ENCODE data around the gene ATG2B. TPM values are rescaled to one million over a fixed set of nuclear protein-coding genes. Genes with fewer than 3 reads are reported as not detected.
A peak's percentile ranks its signal among the peaks of the same experiment; 100 is the strongest.

ATG2B gene
- polyA plus RNA-seq, 2 of the 4 experiments (the other 2 are of a cell fraction) = 7.1 to 17.0 TPM

GRCh38 chr14:96364962-96365361 lies 1.8 kb upstream of the ATG2B start:
- CTCF ChIA-PET = no interaction called here
- peak overlapping the region; percentile 94 for H3K4me2 ChIP-seq
- FAIRE-seq = no peak

DNA sequence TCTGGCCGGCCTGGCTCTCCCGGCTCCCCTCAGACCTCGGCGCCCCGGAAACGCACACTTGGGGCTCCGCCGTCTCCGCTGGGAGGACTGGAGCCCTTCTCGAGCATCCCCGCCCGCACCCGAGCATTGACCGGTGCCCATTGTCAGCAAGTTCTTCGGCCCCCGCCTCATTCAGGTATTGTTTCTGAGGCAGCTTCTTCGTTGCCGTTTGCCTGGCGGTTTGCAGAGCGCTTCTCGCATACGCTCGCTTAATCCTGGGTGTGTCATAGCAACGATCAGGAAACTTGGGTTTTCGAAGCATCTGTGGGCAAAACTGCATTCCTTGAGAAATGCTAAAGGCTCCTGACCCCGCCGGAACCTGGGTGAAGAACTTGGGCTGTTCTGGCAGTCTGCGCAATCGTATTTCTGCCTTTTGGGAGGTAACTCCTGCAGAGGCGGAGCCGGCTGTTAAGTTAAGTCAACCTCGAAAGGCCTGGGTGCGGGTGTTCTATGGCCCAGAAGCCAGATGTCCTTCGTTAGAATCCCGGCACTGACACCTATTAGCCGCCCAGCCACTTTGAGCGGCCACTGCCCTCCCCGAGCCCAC lies 703 bp upstream of the ATG2B start:
- H3K4me3 ChIP-seq = peak overlapping the region; percentile 91
- TF ChIP-seq TFCP2L1 (CRISPR knock-in tag; IDR thresholded peaks at IDR 0.05) (no peak), PHF8 (IDR thresholded peaks at IDR 0.05; ENCODE audit: borderline replicate concordance, low read depth) (0 out of 2 replicates have a peak, but pooled peaks have one; percentile 57)
- FAIRE-seq (no peak), ATAC-seq (peak; percentile 52 to 62), DNase-seq (ENCODE audit: low read depth in 1 of 2, low spot score in 1 of 2) (peak; percentile 24 to 55)
- CTCF ChIA-PET = interaction anchor here (0.6 to 1.4 kb wide), 2 partner anchors 66 to 589 kb away, joined by 3 read pairs; no protein-coding TSS in a partner anchor
- POLR2A ChIA-PET = no interaction called here
- peaks cover 19% of the 10 kb centered on the region; the same call in 2 of the 3 replicates for H3K4me1 ChIP-seq
- H3K4me2 ChIP-seq = peak overlapping the region; percentile 94
- H3K27ac ChIP-seq = peak overlapping the region; percentile 76 to 91
- no peaks in the 10 kb centered on the region for H3K9me3 ChIP-seq
- WGBS (ENCODE audit: missing lambda C conversion rate) = 3% methylated on average over 26 of the region's 38 CpGs

More at GRCh38 chr14:96364962-96365361, 1.8 kb upstream of the ATG2B start:
- no peaks in the 10 kb centered on the region for H3K9me3 ChIP-seq
- DNase-seq (ENCODE audit: low read depth in 1 of 2, low spot score in 1 of 2) = no peak
- no peak overlapping the region for H3K4me3 ChIP-seq
- no peak overlapping the region for H3K27ac ChIP-seq
- ATAC-seq = no peak
- 70% methylated on average over 1 of the region's 1 CpG for WGBS (ENCODE audit: missing lambda C conversion rate)
- TF ChIP-seq, protein P1, sequence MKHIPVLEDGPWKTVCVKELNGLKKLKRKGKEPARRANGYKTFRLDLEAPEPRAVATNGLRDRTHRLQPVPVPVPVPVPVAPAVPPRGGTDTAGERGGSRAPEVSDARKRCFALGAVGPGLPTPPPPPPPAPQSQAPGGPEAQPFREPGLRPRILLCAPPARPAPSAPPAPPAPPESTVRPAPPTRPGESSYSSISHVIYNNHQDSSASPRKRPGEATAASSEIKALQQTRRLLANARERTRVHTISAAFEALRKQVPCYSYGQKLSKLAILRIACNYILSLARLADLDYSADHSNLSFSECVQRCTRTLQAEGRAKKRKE (CRISPR knock-in tag; IDR thresholded peaks at IDR 0.05; ENCODE audit: low read depth) = no peak
- TF ChIP-seq JUN (IDR thresholded peaks at IDR 0.05) = no peak
- TF ChIP-seq HOXA7 (CRISPR knock-in tag; IDR thresholded peaks at IDR 0.05) = no peak
- no peak for TF ChIP-seq EHMT2 (IDR thresholded peaks at IDR 0.05; ENCODE audit: low read depth)
- TF ChIP-seq NPAS2 (CRISPR knock-in tag; IDR thresholded peaks at IDR 0.05; ENCODE audit: borderline replicate concordance) = no peak
- TF ChIP-seq REST (IDR thresholded peaks at IDR 0.05) = no peak
- TF ChIP-seq MAZ (IDR thresholded peaks at IDR 0.05; ENCODE audit: borderline replicate concordance, low read depth, low read length) = no peak
- no peak for TF ChIP-seq HOXB13 (CRISPR knock-in tag; IDR thresholded peaks at IDR 0.05; ENCODE audit: low read depth)
- TF ChIP-seq BCL3 (IDR thresholded peaks at IDR 0.05) = no peak
- H3K4me1 ChIP-seq = peaks cover 19% of the 10 kb centered on the region; the same call in 2 of the 3 replicates
- POLR2A ChIA-PET = no interaction called here

DNA sequence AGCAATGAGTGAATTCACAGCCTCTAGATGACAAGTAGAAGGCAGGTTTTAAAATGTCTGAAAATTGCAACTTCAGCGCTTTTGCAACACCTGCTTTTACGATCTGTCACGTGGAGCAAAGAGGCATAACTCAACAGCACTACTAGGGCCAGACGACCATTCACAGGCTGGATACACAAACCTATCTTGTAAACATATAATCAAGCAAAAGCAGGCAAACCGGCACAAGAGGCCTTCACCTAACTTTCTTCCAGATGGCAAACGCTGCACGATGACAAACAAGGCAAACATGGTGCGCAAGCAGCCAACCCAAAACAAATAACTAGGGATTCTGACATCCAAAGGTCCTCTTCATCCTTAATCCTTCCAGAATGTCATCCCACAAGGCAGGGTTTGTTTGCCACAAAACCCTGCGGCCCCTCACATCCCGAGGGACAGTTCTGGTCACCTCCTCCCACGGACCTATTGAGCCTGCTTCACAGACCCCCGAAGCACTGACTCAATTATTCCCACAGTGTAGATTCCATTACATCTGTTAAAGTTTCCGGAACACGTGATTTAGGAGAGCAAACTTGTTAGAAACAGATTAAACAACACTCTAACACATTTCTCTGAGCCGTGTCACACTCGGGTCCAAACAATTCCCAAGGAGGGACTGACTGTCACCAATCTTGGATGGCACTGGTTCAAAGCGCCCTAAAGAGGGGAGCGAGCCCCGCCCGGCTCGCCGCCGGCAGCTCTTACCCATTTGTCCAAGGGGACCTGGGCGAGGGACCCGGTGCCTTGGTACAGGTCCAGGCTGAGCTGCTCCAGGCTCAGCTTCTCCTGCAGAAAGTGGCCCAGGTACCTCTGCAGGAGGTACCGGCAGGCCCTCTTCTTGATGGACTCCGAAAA lies 823 bp downstream of the ATG2B start:
- peaks cover 19% of the 10 kb centered on the region; the same call in 2 of the 3 replicates for H3K4me1 ChIP-seq
- ATAC-seq (peak; percentile 35 to 62), FAIRE-seq (no peak), DNase-seq (ENCODE audit: low read depth in 1 of 2, low spot score in 1 of 2) (peak; percentile 37 to 75)
- peak overlapping the region; percentile 81 to 91 for H3K27ac ChIP-seq
- H3K4me3 ChIP-seq = peak overlapping the region; percentile 91
- H3K9me3 ChIP-seq = no peaks in the 10 kb centered on the region
- POLR2A ChIA-PET = interaction anchor here (0.6 to 0.7 kb wide), 2 partner anchors 19 to 30 kb away, joined by 3 read pairs; partner anchors contain the start of gene AK7
- WGBS (ENCODE audit: missing lambda C conversion rate) = 2% methylated on average over 26 of the region's 27 CpGs
- CTCF ChIA-PET = interaction anchor here (0.5 to 1.4 kb wide), 3 partner anchors 27 to 65 kb away, joined by 3 to 4 read pairs (median 3); no protein-coding TSS in a partner anchor
- H3K4me2 ChIP-seq = peak overlapping the region; percentile 92
- TF ChIP-seq MAFK (IDR thresholded peaks at IDR 0.05; ENCODE audit: partially characterized antibody) (peak; percentile 100), FOXS1 (CRISPR knock-in tag; IDR thresholded peaks at IDR 0.05) (no peak), ZC3H11A (IDR thresholded peaks at IDR 0.05) (no peak), HMGXB4 (CRISPR knock-in tag; IDR thresholded peaks at IDR 0.05; ENCODE audit: borderline replicate concordance) (no peak), TP53 (CRISPR knock-in tag; IDR thresholded peaks at IDR 0.05) (no peak), CBX8 (IDR thresholded peaks at IDR 0.05) (no peak), CEBPB (IDR thresholded peaks at IDR 0.05) (no peak), RNF2 (IDR thresholded peaks at IDR 0.05; ENCODE audit: borderline replicate concordance, low read depth) (no peak)
- TF ChIP-seq, protein P2, sequence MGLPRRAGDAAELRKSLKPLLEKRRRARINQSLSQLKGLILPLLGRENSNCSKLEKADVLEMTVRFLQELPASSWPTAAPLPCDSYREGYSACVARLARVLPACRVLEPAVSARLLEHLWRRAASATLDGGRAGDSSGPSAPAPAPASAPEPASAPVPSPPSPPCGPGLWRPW (IDR thresholded peaks at IDR 0.05) = no peak
- TF ChIP-seq, protein P3, sequence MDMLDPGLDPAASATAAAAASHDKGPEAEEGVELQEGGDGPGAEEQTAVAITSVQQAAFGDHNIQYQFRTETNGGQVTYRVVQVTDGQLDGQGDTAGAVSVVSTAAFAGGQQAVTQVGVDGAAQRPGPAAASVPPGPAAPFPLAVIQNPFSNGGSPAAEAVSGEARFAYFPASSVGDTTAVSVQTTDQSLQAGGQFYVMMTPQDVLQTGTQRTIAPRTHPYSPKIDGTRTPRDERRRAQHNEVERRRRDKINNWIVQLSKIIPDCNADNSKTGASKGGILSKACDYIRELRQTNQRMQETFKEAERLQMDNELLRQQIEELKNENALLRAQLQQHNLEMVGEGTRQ (IDR thresholded peaks at IDR 0.05) = peak; percentile 90
